Astrocyte (in vitro differentiated cells and primary cell): ENCODE data around the gene DRD2. TPM values are rescaled to one million over a fixed set of nuclear protein-coding genes. Genes with fewer than 3 reads are reported as not detected.

Experiments used
- DNase-seq: peaks from one replicate; pipeline ENCODE4 v3.0.0-alpha.2; 2010; ENCODE audit warnings: low read depth
- FAIRE-seq: peaks from 2 replicates; lab custom pipeline; 2011; peaks lifted over from hg19 to GRCh38; lab: Jason Lieb, UNC
- H2AFZ ChIP-seq: 2 replicates; pipeline ENCODE4 v1.6.0; 2012; ENCODE audit warnings: low read depth, low read length, inconsistent platforms
- H3K27ac ChIP-seq: 2 replicates; pipeline ENCODE4 v1.5.1; 2011; ENCODE audit warnings: low read depth, low read length, inconsistent platforms
- H3K27me3 ChIP-seq: 2 replicates; pipeline ENCODE4 v1.6.0; 2011; ENCODE audit warnings: low read length, inconsistent platforms; ENCODE audit not compliant: insufficient read depth
- H3K36me3 ChIP-seq: 2 replicates; pipeline ENCODE4 v1.5.1; 2011; ENCODE audit warnings: low read length, inconsistent platforms; ENCODE audit not compliant: insufficient read depth
- H3K4me1 ChIP-seq: 2 replicates; pipeline ENCODE4 v1.5.1; 2011; ENCODE audit warnings: low read length, inconsistent platforms; ENCODE audit not compliant: insufficient read depth
- H3K4me2 ChIP-seq: 2 replicates; pipeline ENCODE4 v1.6.0; 2012; ENCODE audit warnings: low read length, inconsistent platforms
- H3K4me3 ChIP-seq: 2 replicates; pipeline ENCODE4 v1.5.1; 2011; ENCODE audit warnings: low read depth, mild to moderate bottlenecking, low read length, inconsistent platforms; ENCODE audit not compliant: insufficient read depth
- H3K79me2 ChIP-seq: 2 replicates; pipeline ENCODE4 v1.6.0; 2012; ENCODE audit warnings: mild to moderate bottlenecking, low read length, inconsistent platforms; ENCODE audit not compliant: insufficient read depth
- H3K9ac ChIP-seq: 2 replicates; pipeline ENCODE4 v1.6.0; 2012; ENCODE audit warnings: mild to moderate bottlenecking, low read length, inconsistent platforms
- H3K9me3 ChIP-seq: 2 replicates; pipeline ENCODE4 v1.5.1; 2012; ENCODE audit warnings: low read depth, mild to moderate bottlenecking, low read length, inconsistent platforms; ENCODE audit not compliant: insufficient read depth
- H4K20me1 ChIP-seq: 2 replicates; pipeline ENCODE4 v1.6.0; 2012; ENCODE audit warnings: low read length, inconsistent platforms; ENCODE audit not compliant: insufficient read depth
- H3K27ac Mint-ChIP-seq: one replicate; pipeline ENCODE4 v1.8.0; 2021; ENCODE audit warnings: mild to moderate bottlenecking, mixed read lengths; ENCODE audit not compliant: unreplicated experiment
- H3K27me3 Mint-ChIP-seq: one replicate; pipeline ENCODE4 v1.8.0; 2021; ENCODE audit warnings: low read depth, mixed read lengths; ENCODE audit not compliant: unreplicated experiment
- H3K36me3 Mint-ChIP-seq: one replicate; pipeline ENCODE4 v1.8.0; 2021; ENCODE audit warnings: low read depth, mixed read lengths; ENCODE audit not compliant: unreplicated experiment
- H3K4me1 Mint-ChIP-seq: one replicate; pipeline ENCODE4 v1.8.0; 2021; ENCODE audit warnings: low read depth, mixed read lengths; ENCODE audit not compliant: unreplicated experiment
- H3K4me3 Mint-ChIP-seq: one replicate; pipeline ENCODE4 v1.8.0; 2021; ENCODE audit warnings: mild to moderate bottlenecking, moderate library complexity, mixed read lengths; ENCODE audit not compliant: unreplicated experiment
- H3K9me3 Mint-ChIP-seq: one replicate; pipeline ENCODE4 v1.8.0; 2021; ENCODE audit warnings: mild to moderate bottlenecking, mixed read lengths; ENCODE audit not compliant: unreplicated experiment
- EZH2 ChIP-seq: IDR thresholded peaks from 2 replicates; pipeline ENCODE4 v1.6.1; 2012; ENCODE audit warnings: mild to moderate bottlenecking, low read length, inconsistent platforms; ENCODE audit not compliant: insufficient read depth
- total RNA-seq: library from RNA; stranded (reverse); gene quantifications from 2 replicates; pipeline ENCODE4 v1.2.1, GENCODE V29; 2021
- TF ChIP-seq, protein P1 (sequence below): IDR thresholded peaks from 2 replicates; pipeline ENCODE4 v1.5.1; 2011; ENCODE audit warnings: low read depth, mild to moderate bottlenecking, inconsistent platforms, low read length, moderate library complexity; ENCODE audit not compliant: insufficient read depth

Gene DRD2
- total RNA-seq, 1 donor from 2014 or later, result not detected

DNA sequence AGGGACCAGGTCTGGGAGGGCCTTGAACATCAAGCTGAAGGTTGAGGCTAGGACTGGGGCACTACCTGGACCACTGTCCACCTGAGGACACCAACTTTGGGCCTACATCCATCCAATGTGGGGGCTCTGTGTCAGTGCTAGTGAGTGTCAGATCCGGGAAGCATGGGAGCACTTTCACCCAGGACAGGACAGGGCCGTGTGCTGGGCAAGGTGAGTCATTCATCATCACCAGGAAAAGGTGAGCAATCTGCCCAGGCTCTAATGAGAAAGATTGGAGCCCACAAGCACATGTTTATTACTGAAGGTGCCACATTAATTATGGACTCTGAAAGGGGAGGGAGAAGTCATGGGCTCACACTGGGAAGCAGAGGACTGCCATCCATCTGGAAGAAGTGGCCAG lies 39.7 kb upstream of the DRD2 start:
- Histone ChIP-seq H3K9ac (no peak overlapping the region), H3K79me2 (no peaks in the 10 kb centered on the region), H3K27ac (no peak overlapping the region), H3K27me3 (no peaks in the 10 kb centered on the region), H3K4me1 (no peaks in the 10 kb centered on the region), H3K36me3 (no peaks in the 10 kb centered on the region), H3K4me3 (no peak overlapping the region), H3K9me3 (no peaks in the 10 kb centered on the region), H2AFZ (no peak overlapping the region), H3K4me2 (no peak overlapping the region), H4K20me1 (no peaks in the 10 kb centered on the region)
- H3K4me3 Mint-ChIP-seq, result no peak overlapping the region
- DNase-seq, result no peak
- peaks cover 48% of the 10 kb centered on the region for H3K27me3 Mint-ChIP-seq
- H3K27ac Mint-ChIP-seq, result no peak overlapping the region
- TF ChIP-seq, protein P1, sequence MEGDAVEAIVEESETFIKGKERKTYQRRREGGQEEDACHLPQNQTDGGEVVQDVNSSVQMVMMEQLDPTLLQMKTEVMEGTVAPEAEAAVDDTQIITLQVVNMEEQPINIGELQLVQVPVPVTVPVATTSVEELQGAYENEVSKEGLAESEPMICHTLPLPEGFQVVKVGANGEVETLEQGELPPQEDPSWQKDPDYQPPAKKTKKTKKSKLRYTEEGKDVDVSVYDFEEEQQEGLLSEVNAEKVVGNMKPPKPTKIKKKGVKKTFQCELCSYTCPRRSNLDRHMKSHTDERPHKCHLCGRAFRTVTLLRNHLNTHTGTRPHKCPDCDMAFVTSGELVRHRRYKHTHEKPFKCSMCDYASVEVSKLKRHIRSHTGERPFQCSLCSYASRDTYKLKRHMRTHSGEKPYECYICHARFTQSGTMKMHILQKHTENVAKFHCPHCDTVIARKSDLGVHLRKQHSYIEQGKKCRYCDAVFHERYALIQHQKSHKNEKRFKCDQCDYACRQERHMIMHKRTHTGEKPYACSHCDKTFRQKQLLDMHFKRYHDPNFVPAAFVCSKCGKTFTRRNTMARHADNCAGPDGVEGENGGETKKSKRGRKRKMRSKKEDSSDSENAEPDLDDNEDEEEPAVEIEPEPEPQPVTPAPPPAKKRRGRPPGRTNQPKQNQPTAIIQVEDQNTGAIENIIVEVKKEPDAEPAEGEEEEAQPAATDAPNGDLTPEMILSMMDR, result no peak
- no peak for TF ChIP-seq EZH2
- H3K4me1 Mint-ChIP-seq, result peaks cover 11% of the 10 kb centered on the region
- peaks cover 2% of the 10 kb centered on the region for H3K9me3 Mint-ChIP-seq
- FAIRE-seq, result no peak
- H3K36me3 Mint-ChIP-seq, result no peaks in the 10 kb centered on the region

DNA sequence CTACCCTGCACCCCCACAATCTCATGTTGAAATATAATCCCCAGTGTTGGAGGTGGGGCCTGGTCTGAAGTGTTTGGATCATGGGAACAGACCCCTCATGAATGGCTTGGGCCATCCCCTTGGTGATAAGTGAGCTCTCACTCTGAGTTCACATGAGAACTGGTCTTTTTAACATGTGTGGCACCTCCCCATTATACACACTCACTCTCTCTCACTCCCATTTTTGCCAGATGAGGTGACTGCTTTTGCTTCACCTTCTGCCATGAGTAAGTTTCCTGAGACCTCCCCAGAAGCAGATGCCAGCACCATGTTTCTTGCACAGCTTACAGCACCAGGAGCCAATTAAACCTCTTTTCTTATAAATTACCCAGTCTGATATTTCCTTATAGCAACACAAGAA lies 32.1 kb upstream of the DRD2 start:
- Histone ChIP-seq H3K4me2 (no peak overlapping the region), H3K27me3 (no peaks in the 10 kb centered on the region), H4K20me1 (no peaks in the 10 kb centered on the region), H3K27ac (peak overlapping the region; percentile 74), H3K36me3 (no peaks in the 10 kb centered on the region), H3K4me1 (peaks cover 25% of the 10 kb centered on the region), H3K9ac (peak overlapping the region; percentile 38), H3K79me2 (no peaks in the 10 kb centered on the region), H3K9me3 (no peaks in the 10 kb centered on the region), H3K4me3 (no peak overlapping the region), H2AFZ (no peak overlapping the region)
- TF ChIP-seq EZH2, result no peak
- TF ChIP-seq, protein P1, result no peak
- Mint-ChIP-seq H3K27me3 (peaks cover 21% of the 10 kb centered on the region), H3K36me3 (no peaks in the 10 kb centered on the region), H3K9me3 (peaks cover 2% of the 10 kb centered on the region), H3K4me3 (no peak overlapping the region), H3K27ac (no peak overlapping the region), H3K4me1 (peaks cover 3% of the 10 kb centered on the region)
- DNase-seq (no peak), FAIRE-seq (no peak)

DNA sequence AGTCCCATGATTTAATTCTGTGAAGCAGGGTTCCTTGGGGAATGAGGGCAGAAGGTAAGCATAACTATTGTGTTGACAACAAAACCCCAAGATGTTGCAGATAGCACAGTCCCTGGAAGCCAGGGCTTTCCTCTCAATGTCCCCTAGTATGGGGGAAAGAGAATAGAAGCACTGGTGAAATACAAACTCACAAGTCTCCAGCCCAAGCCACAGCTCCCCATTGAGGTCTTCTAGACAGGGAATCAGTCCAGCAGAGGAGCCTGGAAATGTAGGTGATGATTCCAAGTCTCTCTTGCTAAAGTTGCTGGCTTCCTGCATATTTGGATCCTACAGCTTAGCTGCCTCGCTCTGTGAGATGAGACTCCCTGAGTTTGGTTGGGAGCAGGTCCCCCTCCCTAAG lies 31.7 kb upstream of the DRD2 start:
- Mint-ChIP-seq H3K4me3 (no peak overlapping the region), H3K36me3 (no peaks in the 10 kb centered on the region), H3K4me1 (peaks cover 3% of the 10 kb centered on the region), H3K9me3 (peaks cover 2% of the 10 kb centered on the region), H3K27me3 (peaks cover 21% of the 10 kb centered on the region), H3K27ac (no peak overlapping the region)
- Histone ChIP-seq H3K4me3 (no peak overlapping the region), H4K20me1 (no peaks in the 10 kb centered on the region), H3K9ac (peak overlapping the region; percentile 38), H3K9me3 (no peaks in the 10 kb centered on the region), H3K36me3 (no peaks in the 10 kb centered on the region), H3K4me1 (peaks cover 25% of the 10 kb centered on the region), H2AFZ (no peak overlapping the region), H3K4me2 (no peak overlapping the region), H3K79me2 (no peaks in the 10 kb centered on the region), H3K27me3 (no peaks in the 10 kb centered on the region), H3K27ac (peak overlapping the region; percentile 74)
- TF ChIP-seq EZH2, result no peak
- TF ChIP-seq, protein P1, result no peak
- FAIRE-seq (no peak), DNase-seq (no peak)
